GM19452 (cell line): ENCODE results near the gene HOXD10.

Source experiments
- ATAC-seq: cut with Tn5 transposase; IDR thresholded peaks from one replicate; pipeline ENCODE4 v1.9.1; 2021; ENCODE audit not compliant: unreplicated experiment

Gene HOXD10

DNA sequence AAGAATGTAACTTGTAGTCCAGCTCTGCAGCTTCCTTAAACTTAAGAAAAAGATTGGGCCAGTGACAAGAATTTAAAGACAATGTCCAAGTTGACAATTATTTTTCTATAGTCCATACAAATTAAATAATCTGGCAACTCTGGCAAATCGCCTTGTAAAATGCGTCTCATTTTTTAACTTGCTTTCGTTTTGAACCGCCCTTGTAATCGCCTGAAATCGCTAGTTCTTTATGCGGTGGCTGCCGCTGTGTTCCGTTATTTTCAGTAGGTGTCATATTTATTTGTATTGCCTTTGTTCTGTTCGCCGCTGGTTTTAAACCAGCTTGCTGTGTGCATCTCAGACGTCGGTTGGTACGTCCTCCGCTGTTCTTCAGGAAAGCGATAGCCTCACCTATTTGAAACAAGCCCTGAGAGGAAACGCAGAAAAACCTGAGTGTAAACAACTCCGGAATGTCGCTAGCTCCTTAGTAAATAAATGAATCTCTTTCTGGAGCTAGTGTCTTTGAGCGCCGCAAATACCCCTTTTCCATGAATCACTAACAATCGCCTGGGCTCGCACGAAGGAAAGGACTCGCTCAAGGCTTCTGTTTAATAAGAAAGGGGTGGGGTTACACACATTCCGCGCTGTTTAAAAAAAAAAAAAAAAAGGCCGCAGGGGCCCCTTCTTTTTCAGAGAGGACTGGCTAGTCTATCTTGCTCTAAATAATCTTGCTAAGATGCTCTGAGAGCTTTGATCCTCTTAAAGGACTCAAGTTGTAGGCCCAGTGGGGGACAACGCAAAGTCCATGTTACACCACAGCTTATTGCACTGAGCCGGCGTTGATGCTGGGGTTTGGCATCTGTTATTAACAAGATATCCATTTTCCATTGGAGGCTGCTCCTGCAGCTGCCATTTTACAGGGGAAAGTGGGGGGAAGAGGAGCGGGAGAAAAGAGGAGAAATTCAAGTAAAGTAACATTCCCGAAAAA lies 15.9 kb downstream of the HOXD10 start:
- ATAC-seq, result no peak

GRCh38 chr2:176133389-176133788 lies 16.8 kb downstream of the HOXD10 start:
- ATAC-seq, result no peak

- ATAC-seq, result no peak
Observed at GRCh38 chr2:176134035-176134434, 17.5 kb downstream of the HOXD10 start.

DNA sequence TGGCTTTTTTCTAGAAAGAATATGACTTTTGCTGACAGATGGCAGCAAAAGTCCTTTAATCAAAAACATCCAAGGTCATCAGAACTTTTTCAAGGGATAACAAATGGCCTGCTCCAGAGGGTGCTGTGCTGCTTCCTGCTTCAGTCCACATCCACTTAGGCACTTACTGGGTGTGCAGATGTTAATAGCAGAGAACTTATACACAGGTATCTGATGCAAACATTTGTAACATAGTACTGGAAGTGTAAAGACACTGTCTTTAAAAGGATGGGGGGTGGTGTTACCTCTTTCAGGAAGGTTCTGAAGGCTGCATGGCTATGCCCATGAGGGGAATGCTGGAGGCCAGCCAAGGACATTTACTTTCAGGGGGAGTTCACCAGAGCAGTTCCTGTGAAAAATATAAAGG lies 18.5 kb downstream of the HOXD10 start:
- no peak for ATAC-seq

- no peak for ATAC-seq
Observed at GRCh38 chr2:176136374-176137251, 20.0 kb downstream of the HOXD10 start.

DNA sequence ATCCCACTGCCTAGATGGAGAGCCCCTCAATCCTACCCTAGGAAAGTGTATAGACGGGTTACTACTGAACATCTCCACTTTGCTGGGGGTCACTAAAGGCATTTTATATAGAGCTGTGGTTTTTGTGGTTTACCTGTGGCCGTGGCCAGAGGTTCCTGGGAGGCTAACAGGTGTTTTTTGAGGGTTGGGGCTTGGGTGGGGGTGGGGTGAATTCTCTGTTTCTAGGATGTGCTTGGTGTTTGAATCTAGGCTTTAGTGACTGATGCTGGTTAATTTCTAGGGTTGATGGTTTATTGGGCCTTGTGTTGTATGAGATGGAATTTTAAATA lies 20.6 kb downstream of the HOXD10 start:
- ATAC-seq, result no peak

- no peak for ATAC-seq
Observed at GRCh38 chr2:176137906-176138305, 21.3 kb downstream of the HOXD10 start.

DNA sequence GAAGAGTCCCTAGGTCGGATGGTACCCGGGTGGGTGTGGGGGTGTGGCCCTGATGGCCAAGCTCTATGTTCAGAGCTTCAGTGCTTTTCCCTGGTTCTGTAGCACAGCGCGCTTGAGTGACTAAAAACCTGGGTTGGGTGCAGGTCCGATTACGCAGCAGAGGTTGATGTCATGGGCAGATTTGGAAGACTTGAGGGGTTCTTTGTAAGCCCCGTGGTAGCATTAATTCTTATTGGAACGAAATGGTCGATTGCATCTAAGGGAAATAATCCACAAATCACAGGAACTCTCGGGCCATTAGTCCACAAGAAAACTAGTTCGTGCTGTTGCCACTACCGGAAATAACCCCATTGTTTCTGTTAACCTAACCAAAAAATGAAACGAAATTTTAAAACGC lies 21.9 kb downstream of the HOXD10 start:
- ATAC-seq, result no peak

DNA sequence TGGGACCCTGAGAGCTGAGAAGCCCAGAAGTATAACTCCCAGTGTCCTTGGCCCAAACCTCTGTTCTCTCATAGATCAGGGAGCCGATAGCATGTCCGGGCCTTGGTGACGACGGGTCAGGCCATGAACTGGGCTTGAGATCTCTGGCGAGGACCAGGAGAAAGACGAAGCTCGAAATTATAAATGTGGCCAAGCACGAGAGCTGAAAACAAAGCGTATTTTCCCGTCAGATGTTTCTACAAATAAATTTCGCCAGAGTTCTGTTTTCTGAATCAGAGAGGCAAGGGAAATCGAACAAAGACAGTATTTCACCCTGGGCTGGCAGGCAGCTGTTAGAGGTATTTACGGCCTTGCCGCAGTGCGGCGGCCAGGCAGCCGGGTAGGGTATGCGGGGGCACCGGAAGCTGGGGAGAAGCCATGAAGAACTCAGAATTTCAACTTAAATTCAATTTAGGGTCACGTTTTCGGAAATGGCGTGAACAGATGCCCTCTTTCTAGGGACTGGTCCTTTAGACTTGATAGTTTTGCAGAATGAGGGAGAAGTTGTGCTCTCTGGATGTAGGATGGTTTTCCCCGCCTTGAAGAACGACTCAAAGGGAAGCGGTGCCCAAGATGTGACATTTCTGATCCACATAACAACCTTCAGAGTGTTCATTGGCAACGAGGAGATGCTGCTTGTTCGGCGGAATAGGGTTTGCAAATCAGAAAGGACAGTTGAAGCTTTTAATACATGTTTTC lies 22.5 kb downstream of the HOXD10 start:
- ATAC-seq, result no peak

DNA sequence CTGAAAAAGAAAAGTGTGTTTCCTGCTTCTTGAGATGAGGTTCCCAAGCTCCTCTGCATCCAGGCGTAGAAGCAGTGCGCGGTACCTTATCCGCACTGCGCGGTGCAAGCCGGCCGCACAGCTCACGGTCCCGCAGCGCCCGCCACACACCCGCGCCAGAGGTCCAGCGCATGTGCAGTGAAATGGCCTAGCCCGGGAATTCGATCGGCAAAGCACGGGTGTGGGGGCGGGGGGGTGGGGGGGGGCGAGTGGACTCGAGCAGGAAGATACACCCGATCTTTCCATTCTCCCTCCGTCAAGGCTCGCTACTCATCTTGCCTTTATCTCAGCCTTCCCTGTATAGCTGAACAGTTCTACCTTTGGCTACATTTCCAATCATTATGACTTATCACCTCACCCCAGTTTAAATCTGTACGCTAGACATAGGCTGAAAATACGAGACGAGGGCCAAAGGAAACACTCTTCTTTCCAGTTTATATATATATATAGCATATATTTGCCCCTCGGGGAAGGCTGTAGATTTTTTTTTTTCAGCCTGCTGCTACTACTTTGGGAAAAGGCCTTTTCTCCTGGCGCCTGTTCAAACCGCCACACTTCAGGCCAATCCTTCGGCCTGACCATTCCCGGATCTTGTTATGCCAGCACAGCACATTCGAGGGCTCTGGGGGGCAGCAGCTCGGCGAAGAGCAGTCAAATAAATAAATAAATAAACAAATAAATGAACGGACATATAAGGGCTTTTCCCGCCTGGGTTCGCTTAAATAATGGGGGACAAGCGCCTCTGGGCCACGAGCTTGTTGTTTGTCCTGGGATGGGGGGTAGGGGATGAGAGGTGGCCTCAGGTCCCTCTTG lies 23.3 kb downstream of the HOXD10 start:
- ATAC-seq, result no peak

GRCh38 chr2:176140513-176141317 lies 24.1 kb downstream of the HOXD10 start:
- ATAC-seq, result peak; percentile 95

DNA sequence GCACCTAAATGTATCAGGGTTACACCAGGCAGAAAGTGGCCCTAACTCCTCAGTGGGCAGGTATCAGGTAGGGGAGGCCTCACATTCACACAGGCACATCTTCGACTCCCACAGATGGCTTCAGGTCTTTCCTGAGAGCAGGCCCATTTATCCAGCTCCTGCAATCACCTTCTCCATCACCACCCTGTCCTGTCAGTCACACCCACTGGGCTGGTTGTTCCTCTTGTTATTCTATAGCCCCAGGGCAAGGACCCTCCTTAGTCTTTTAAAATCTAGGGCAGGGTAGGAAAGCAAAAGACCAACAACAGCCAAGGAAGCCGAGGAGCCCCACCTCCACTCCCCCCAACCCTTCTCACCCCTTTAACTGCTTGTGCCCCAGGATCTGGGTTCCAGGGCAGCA lies 25.7 kb downstream of the HOXD10 start:
- no peak for ATAC-seq

- no peak for ATAC-seq
Observed at GRCh38 chr2:176145085-176145969, 28.7 kb downstream of the HOXD10 start.

GRCh38 chr2:176146101-176146500 lies 29.5 kb downstream of the HOXD10 start:
- ATAC-seq, result no peak

- ATAC-seq, result no peak
Observed at GRCh38 chr2:176146645-176147044, 30.1 kb downstream of the HOXD10 start.

- ATAC-seq, result no peak
Observed at GRCh38 chr2:176147210-176147799, 30.7 kb downstream of the HOXD10 start.

- ATAC-seq, result no peak
Observed at GRCh38 chr2:176147800-176148496, 31.4 kb downstream of the HOXD10 start.
